PFSK-1 (cell line): ENCODE data around the gene BLTP3A.

Experiments
- FOXP2 ChIP-seq: optimal IDR thresholded peaks from 2 replicates; pipeline ENCODE3; 2011; ENCODE audit warnings: borderline replicate concordance, control low read depth, inconsistent platforms; ENCODE audit not compliant: insufficient read depth; ENCODE audit errors: extremely low read length, extremely low read depth
- POLR2AphosphoS5 ChIP-seq: IDR thresholded peaks from 2 replicates; pipeline ENCODE4 v1.6.1; 2012; ENCODE audit warnings: low read depth, mild to moderate bottlenecking, control low read depth, low read length, moderate library complexity
- SIN3A ChIP-seq: IDR thresholded peaks from 2 replicates; pipeline ENCODE4 v1.6.1; 2012; ENCODE audit warnings: mild to moderate bottlenecking, low read length, moderate library complexity, borderline replicate concordance; ENCODE audit not compliant: insufficient read depth
- TAF1 ChIP-seq: IDR thresholded peaks from 2 replicates; pipeline ENCODE4 v1.6.1; 2012; ENCODE audit warnings: low read length, control low read depth, borderline replicate concordance; ENCODE audit not compliant: insufficient read depth
- TF ChIP-seq, protein P1 (sequence below), 2 experiments: IDR thresholded peaks; 2 replicates each; pipeline versions ENCODE4 v1.6.1 to v1.8.0; 2011 to 2012; ENCODE audit warnings: low read depth in 2 of 2, low read length in 2 of 2, control low read depth in 1 of 2, inconsistent platforms in 1 of 2, mild to moderate bottlenecking in 1 of 2, moderate library complexity in 1 of 2; ENCODE audit not compliant: insufficient read depth in 1 of 2

The BLTP3A gene

DNA sequence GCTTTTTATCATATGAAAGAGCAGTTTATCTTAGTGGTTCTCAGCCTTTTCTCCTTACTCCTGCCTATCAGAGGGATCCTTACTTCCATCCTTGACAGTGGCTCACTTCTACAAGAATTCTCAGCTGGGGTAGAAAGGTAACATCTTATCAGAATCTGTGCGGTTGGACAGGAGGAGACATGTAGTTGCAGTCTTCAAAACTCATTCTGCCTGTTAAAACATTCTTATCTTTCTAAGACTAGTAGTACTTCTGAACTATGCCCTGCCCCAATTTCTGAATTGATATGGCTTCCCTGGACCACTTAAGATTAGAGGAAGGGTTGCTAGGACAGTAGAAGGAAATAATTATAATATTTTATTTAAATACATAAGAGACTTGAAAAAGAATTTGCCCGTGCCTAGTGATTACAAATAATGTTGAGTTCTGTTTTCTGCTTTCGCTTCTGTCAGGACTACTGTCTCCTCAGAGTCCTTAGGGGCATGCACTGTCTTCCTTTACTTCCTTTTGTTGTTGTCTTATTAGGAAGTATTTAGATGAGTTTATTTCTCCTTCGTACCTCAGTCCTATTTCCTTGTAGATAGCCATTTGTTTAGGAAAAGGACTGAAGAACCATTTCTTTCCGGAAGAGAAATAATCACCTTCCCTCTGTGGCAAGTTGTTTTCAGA lies 24.9 kb downstream of the BLTP3A start:
- no peak for TF ChIP-seq SIN3A
- no peak for TF ChIP-seq POLR2AphosphoS5
- TF ChIP-seq, protein P1, sequence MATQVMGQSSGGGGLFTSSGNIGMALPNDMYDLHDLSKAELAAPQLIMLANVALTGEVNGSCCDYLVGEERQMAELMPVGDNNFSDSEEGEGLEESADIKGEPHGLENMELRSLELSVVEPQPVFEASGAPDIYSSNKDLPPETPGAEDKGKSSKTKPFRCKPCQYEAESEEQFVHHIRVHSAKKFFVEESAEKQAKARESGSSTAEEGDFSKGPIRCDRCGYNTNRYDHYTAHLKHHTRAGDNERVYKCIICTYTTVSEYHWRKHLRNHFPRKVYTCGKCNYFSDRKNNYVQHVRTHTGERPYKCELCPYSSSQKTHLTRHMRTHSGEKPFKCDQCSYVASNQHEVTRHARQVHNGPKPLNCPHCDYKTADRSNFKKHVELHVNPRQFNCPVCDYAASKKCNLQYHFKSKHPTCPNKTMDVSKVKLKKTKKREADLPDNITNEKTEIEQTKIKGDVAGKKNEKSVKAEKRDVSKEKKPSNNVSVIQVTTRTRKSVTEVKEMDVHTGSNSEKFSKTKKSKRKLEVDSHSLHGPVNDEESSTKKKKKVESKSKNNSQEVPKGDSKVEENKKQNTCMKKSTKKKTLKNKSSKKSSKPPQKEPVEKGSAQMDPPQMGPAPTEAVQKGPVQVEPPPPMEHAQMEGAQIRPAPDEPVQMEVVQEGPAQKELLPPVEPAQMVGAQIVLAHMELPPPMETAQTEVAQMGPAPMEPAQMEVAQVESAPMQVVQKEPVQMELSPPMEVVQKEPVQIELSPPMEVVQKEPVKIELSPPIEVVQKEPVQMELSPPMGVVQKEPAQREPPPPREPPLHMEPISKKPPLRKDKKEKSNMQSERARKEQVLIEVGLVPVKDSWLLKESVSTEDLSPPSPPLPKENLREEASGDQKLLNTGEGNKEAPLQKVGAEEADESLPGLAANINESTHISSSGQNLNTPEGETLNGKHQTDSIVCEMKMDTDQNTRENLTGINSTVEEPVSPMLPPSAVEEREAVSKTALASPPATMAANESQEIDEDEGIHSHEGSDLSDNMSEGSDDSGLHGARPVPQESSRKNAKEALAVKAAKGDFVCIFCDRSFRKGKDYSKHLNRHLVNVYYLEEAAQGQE (IDR thresholded peaks at IDR 0.05; ENCODE audit: insufficient read depth in 1 of 2, low read depth in 2 of 2, low read length in 2 of 2) = no peak
- no peak for TF ChIP-seq TAF1
- TF ChIP-seq FOXP2 = no peak

DNA sequence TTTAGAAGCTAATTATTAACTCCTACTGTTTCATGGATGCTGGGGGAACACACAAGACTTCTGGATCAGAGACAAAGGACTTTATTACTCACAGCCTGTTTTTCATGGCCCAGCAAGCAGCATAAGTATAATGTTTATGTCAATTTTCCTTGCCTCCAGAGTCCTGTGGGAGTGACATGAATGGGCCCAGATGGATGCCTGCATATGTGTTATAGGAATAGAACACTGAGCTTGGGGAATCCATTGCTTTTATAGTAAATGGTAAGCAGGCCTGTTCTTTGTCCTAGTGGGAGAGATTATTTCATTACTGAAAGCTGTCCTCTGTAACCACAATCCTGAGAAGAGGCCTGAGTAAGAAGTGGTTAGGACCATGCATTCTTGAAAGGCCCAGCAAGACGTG lies 25.6 kb downstream of the BLTP3A start:
- no peak for TF ChIP-seq POLR2AphosphoS5
- TF ChIP-seq, protein P1 (IDR thresholded peaks at IDR 0.05; ENCODE audit: insufficient read depth in 1 of 2, low read depth in 2 of 2, low read length in 2 of 2) = no peak
- TF ChIP-seq FOXP2 = no peak
- no peak for TF ChIP-seq SIN3A
- TF ChIP-seq TAF1 = no peak

DNA sequence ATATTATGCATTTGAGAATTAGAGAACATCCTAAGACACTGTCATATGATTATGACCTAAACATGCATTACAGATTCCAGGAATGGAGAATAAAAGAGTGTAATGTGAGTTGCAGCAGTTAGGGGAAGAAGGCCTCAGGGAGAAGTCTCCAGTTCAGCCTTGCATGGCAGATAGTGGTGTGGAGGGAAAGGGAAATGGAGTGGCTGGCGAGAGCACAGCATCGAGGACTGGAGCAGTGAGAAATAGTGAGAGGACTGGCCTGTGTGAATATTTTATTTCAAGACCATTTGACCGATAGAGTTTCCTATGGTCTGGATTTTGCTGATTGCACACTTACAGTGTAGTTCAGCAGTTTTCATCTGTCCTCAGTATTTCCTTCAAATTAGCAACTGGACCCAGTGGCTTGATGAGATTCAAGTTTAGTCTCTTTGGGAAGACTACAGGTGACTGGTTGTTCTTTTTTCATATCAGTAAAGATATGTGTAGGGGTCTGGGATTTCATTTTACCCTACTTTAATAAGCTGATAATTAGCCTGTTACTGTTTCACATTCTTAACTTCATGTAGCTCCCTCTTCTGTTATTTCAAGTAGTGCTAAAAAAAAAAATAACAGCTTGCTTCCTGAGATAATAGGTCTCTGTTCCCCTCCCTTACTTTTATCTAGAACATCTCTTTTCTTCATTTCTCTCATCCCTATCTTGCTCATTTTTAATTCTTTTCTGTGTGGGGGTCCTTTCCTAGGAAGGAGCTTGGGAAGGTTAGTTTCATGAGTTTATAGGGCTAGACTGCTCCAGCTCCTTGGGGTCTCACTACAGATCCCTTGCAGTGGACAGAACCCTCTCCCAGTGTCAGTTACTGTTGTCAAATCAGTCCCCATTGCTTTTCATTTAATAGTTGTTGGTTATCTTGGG lies 27.9 kb downstream of the BLTP3A start:
- TF ChIP-seq TAF1 = no peak
- TF ChIP-seq, protein P1 (IDR thresholded peaks at IDR 0.05; ENCODE audit: insufficient read depth in 1 of 2, low read depth in 2 of 2, low read length in 2 of 2) = no peak
- TF ChIP-seq FOXP2 = no peak
- TF ChIP-seq SIN3A = no peak
- TF ChIP-seq POLR2AphosphoS5 = no peak

DNA sequence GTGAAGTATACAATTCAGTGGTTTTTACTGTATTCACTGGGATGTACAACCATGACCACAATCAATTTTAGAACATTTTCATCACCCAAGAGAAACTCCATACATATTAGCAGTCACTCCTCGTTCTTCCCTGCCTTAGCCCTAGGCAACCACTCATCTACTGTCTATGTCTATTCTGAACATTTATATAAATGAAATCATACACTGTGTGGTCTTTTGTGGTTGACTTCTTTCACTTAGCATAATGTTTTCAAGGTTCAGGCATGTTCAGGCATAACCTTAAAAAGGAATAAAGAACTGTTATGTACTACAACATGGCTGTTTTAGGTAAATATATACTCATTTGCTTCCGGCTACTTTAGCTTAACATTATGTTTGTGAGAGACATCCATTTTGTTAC lies 37.3 kb downstream of the BLTP3A start:
- TF ChIP-seq, protein P1 (IDR thresholded peaks at IDR 0.05; ENCODE audit: insufficient read depth in 1 of 2, low read depth in 2 of 2, low read length in 2 of 2) = no peak
- TF ChIP-seq TAF1 (no peak), FOXP2 (no peak), POLR2AphosphoS5 (no peak), SIN3A (no peak)
